Smooth muscle cell (in vitro differentiated cells): ENCODE results near the gene ANKRD23. TPM values are rescaled to one million over a fixed set of nuclear protein-coding genes. Genes with fewer than 3 reads are reported as not detected.
"Not testable (repeated sequence)": the region's sequence is repeated elsewhere in the genome, so short reads cannot be mapped to it uniquely, and the experiment has no call there.

Experiments
- DNase-seq: peaks from one replicate; lab custom pipeline; 2025; ENCODE audit not compliant: unreplicated experiment; lab: John Stamatoyannopoulos, UW
- H2AFZ ChIP-seq: fragments of 200-600 bp; sonication (generic); 2 replicates; pipeline ENCODE4 v1.6.0; 2016; ENCODE audit warnings: antibody characterized with exemption, low read depth, mild to moderate bottlenecking
- H3F3A ChIP-seq: fragments of 200-600 bp; sonication (generic); 2 replicates; pipeline ENCODE4 v1.6.0; 2017; ENCODE audit warnings: antibody characterized with exemption, low read depth
- H3K27ac ChIP-seq: fragments of 200-600 bp; sonication (generic); 2 replicates; pipeline ENCODE4 v1.5.1; 2016; ENCODE audit warnings: low read depth, mild to moderate bottlenecking
- H3K27me3 ChIP-seq: fragments of 200-600 bp; sonication (generic); 2 replicates; pipeline ENCODE4 v1.6.1; 2016; ENCODE audit warnings: low read depth, mild to moderate bottlenecking
- H3K36me3 ChIP-seq: fragments of 200-600 bp; sonication (generic); 2 replicates; pipeline ENCODE4 v1.5.1; 2016; ENCODE audit warnings: low read depth
- H3K4me1 ChIP-seq: fragments of 200-600 bp; sonication (generic); 2 replicates; pipeline ENCODE4 v1.5.1; 2016; ENCODE audit warnings: low read depth
- H3K4me2 ChIP-seq: fragments of 200-600 bp; sonication (generic); 2 replicates; pipeline ENCODE4 v1.6.0; 2016; ENCODE audit warnings: mild to moderate bottlenecking
- H3K4me3 ChIP-seq: fragments of 200-600 bp; sonication (generic); 2 replicates; pipeline ENCODE4 v1.5.1; 2016; ENCODE audit warnings: mild to moderate bottlenecking
- H3K79me2 ChIP-seq: fragments of 200-600 bp; sonication (generic); 2 replicates; pipeline ENCODE4 v1.6.0; 2016; ENCODE audit warnings: low read depth, mild to moderate bottlenecking
- H3K9ac ChIP-seq: fragments of 200-600 bp; sonication (generic); 2 replicates; pipeline ENCODE4 v1.6.0; 2016; ENCODE audit warnings: low read depth
- H3K9me3 ChIP-seq: fragments of 200-600 bp; sonication (generic); replicated peaks from 2 replicates; pipeline ENCODE4 v1.5.1; 2016; ENCODE audit warnings: low read depth
- H4K20me1 ChIP-seq: fragments of 200-600 bp; sonication (generic); 2 replicates; pipeline ENCODE4 v1.6.0; 2016; ENCODE audit warnings: low read depth
- CTCF ChIP-seq: fragments of 200-600 bp; sonication (generic); IDR thresholded peaks from 2 replicates; pipeline ENCODE4 v1.5.1; 2017; ENCODE audit warnings: borderline replicate concordance, mild to moderate bottlenecking, antibody characterized with exemption; ENCODE audit not compliant: insufficient read depth, poor library complexity, severe bottlenecking
- WGBS: methylation state at CpG from one replicate; pipeline ENCODE4 v1.1.7; 2016; ENCODE audit warnings: low lambda C conversion rate; 5-methylcytosine and 5-hydroxymethylcytosine counted together
- polyA plus RNA-seq: library from polyadenylated mRNA; unstranded; fragments of >200 nt; fragmentation: Nextera tagmentation; extraction: Ambion mirVana; gene quantifications from 2 replicates; pipeline ENCODE4 v1.2.1, GENCODE V29; 2016
- total RNA-seq: library from RNA; depleted of rRNA; stranded (reverse); fragments of >200 nt; gene quantifications from 2 replicates; pipeline ENCODE4 v1.2.3, GENCODE V29; 2014

Gene ANKRD23
- total and polyA plus RNA-seq, 2 experiments from 2014 or later, result 1.7 to 5.6 TPM

- H3K4me1 ChIP-seq, result peaks cover 38% of the 10 kb centered on the region
Measured at GRCh38 chr2:96890252-96890651, 46.4 kb upstream of the ANKRD23 start.

GRCh38 chr2:96889502-96889901 is 45.7 kb upstream of the ANKRD23 start:
- H3K36me3 ChIP-seq, DNase-seq, H4K20me1 ChIP-seq, H3K27me3 ChIP-seq, H3K9ac ChIP-seq, H3K9me3 ChIP-seq, H3K79me2 ChIP-seq, H3K4me3 ChIP-seq, H2AFZ ChIP-seq: not testable (repeated sequence)
- WGBS, result 94% methylated on average over 5 of the region's 5 CpGs
- peak overlapping the region; percentile 59 for H3K4me2 ChIP-seq
- peak overlapping the region; percentile 63 for H3K27ac ChIP-seq
- peaks cover 37% of the 10 kb centered on the region for H3K4me1 ChIP-seq
- peaks cover 33% of the 10 kb centered on the region for H3F3A ChIP-seq

More at GRCh38 chr2:96890252-96890651, 46.4 kb upstream of the ANKRD23 start:
- Histone ChIP-seq H3K4me3 (no peak overlapping the region), H2AFZ (no peak overlapping the region), H3K9ac (no peak overlapping the region), H4K20me1 (no peaks in the 10 kb centered on the region), H3K27me3 (no peaks in the 10 kb centered on the region), H3K79me2 (no peaks in the 10 kb centered on the region), H3K36me3 (no peaks in the 10 kb centered on the region), H3K4me2 (peak overlapping the region; percentile 59), H3F3A (peaks cover 33% of the 10 kb centered on the region), H3K27ac (peak overlapping the region; percentile 63), H3K9me3 (no peaks in the 10 kb centered on the region)
- DNase-seq, result no peak
- WGBS, result 66% methylated on average over 7 of the region's 7 CpGs
- TF ChIP-seq CTCF, result no peak

- Histone ChIP-seq H3K36me3 (no peaks in the 10 kb centered on the region), H3K27me3 (no peaks in the 10 kb centered on the region), H3K9ac (no peak overlapping the region), H3K27ac (peak overlapping the region; percentile 58), H3K4me2 (peak overlapping the region; percentile 73), H3K4me3 (no peak overlapping the region), H3K79me2 (no peaks in the 10 kb centered on the region), H4K20me1 (no peaks in the 10 kb centered on the region), H3K9me3 (no peaks in the 10 kb centered on the region), H2AFZ (peak overlapping the region; percentile 59), H3K4me1 (peaks cover 37% of the 10 kb centered on the region), H3F3A (peaks cover 33% of the 10 kb centered on the region)
- TF ChIP-seq CTCF, result no peak
- WGBS, result 51% methylated on average over 12 of the region's 12 CpGs
- DNase-seq, result no peak
Measured at GRCh38 chr2:96888072-96889011, 44.5 kb upstream of the ANKRD23 start.

- Histone ChIP-seq H3K27me3 (no peaks in the 10 kb centered on the region), H3K4me3 (no peak overlapping the region), H4K20me1 (no peaks in the 10 kb centered on the region), H3K27ac (peak overlapping the region; percentile 58), H3F3A (peaks cover 33% of the 10 kb centered on the region), H3K9me3 (no peaks in the 10 kb centered on the region), H3K36me3 (no peaks in the 10 kb centered on the region), H2AFZ (peak overlapping the region; percentile 59), H3K9ac (no peak overlapping the region), H3K4me1 (peaks cover 37% of the 10 kb centered on the region), H3K79me2 (no peaks in the 10 kb centered on the region), H3K4me2 (peak overlapping the region; percentile 73)
- 29% methylated on average over 18 of the region's 18 CpGs for WGBS
- no peak for DNase-seq
- TF ChIP-seq CTCF, result no peak
Measured at GRCh38 chr2:96887493-96888012, 43.7 kb upstream of the ANKRD23 start.
